GM20431 (cell line): ENCODE measurements around the gene YKT6.

ENCODE experiments used
- in situ Hi-C: fragments of 300-500 bp; cut with MseI, MboI; formaldehyde crosslinking; loops from one replicate; pipeline ENCODE4 v1.15.0; 2020; ENCODE audit warnings: low sequenced_read_pairs; ENCODE audit not compliant: unreplicated experiment

Gene YKT6

GRCh38 chr7:44228571-44229350, 28.0 kb downstream of the YKT6 start:
- in situ Hi-C loops = loop anchor here (25.0 kb wide), 1 partner anchor 259 kb away; the partner anchor contains the start of gene NUDCD3

- in situ Hi-C loops = loop anchor here (25.0 kb wide), 1 partner anchor 258 kb away; the partner anchor contains the start of gene NUDCD3
Observed at GRCh38 chr7:44229546-44230105, 28.8 kb downstream of the YKT6 start.

GRCh38 chr7:44230286-44230685, 29.5 kb downstream of the YKT6 start:
- in situ Hi-C loops = loop anchor here (25.0 kb wide), 1 partner anchor 257 kb away; the partner anchor contains the start of gene NUDCD3

- in situ Hi-C loops = loop anchor here (25.0 kb wide), 1 partner anchor 256 kb away; the partner anchor contains the start of gene NUDCD3
Observed at GRCh38 chr7:44231088-44231487, 30.3 kb downstream of the YKT6 start.

GRCh38 chr7:44232396-44232795, 31.6 kb downstream of the YKT6 start:
- in situ Hi-C loops = loop anchor here (25.0 kb wide), 1 partner anchor 255 kb away; the partner anchor contains the start of gene NUDCD3

- in situ Hi-C loops = loop anchor here (25.0 kb wide), 1 partner anchor 254 kb away; the partner anchor contains the start of gene NUDCD3
Observed at GRCh38 chr7:44232901-44233715, 32.3 kb downstream of the YKT6 start.

- in situ Hi-C loops = loop anchor here (25.0 kb wide), 1 partner anchor 252 kb away; the partner anchor contains the start of gene NUDCD3
Observed at GRCh38 chr7:44235066-44235465, 34.3 kb downstream of the YKT6 start.

GRCh38 chr7:44235582-44236332, 35.0 kb downstream of the YKT6 start:
- in situ Hi-C loops = loop anchor here (25.0 kb wide), 1 partner anchor 252 kb away; the partner anchor contains the start of gene NUDCD3

GRCh38 chr7:44236333-44236728, 35.6 kb downstream of the YKT6 start:
- in situ Hi-C loops = loop anchor here (25.0 kb wide), 1 partner anchor 251 kb away; the partner anchor contains the start of gene NUDCD3

GRCh38 chr7:44237696-44238095, 36.9 kb downstream of the YKT6 start:
- in situ Hi-C loops = loop anchor here (25.0 kb wide), 1 partner anchor 250 kb away; the partner anchor contains the start of gene NUDCD3

GRCh38 chr7:44238116-44238695, 37.4 kb downstream of the YKT6 start:
- in situ Hi-C loops = loop anchor here (25.0 kb wide), 1 partner anchor 249 kb away; the partner anchor contains the start of gene NUDCD3

- in situ Hi-C loops = loop anchor here (25.0 kb wide), 1 partner anchor 248 kb away; the partner anchor contains the start of gene NUDCD3
Observed at GRCh38 chr7:44239361-44239760, 38.6 kb downstream of the YKT6 start.

GRCh38 chr7:44240376-44240775, 39.6 kb downstream of the YKT6 start:
- in situ Hi-C loops = loop anchor here (25.0 kb wide), 1 partner anchor 247 kb away; the partner anchor contains the start of gene NUDCD3

GRCh38 chr7:44240983-44241510, 40.3 kb downstream of the YKT6 start:
- in situ Hi-C loops = loop anchor here (25.0 kb wide), 1 partner anchor 246 kb away; the partner anchor contains the start of gene NUDCD3

GRCh38 chr7:44242091-44242490, 41.3 kb downstream of the YKT6 start:
- in situ Hi-C loops = loop anchor here (25.0 kb wide), 1 partner anchor 245 kb away; the partner anchor contains the start of gene NUDCD3

GRCh38 chr7:44244282-44244681, 43.5 kb downstream of the YKT6 start:
- in situ Hi-C loops = loop anchor here (25.0 kb wide), 1 partner anchor 243 kb away; the partner anchor contains the start of gene NUDCD3

- in situ Hi-C loops = loop anchor here (25.0 kb wide), 1 partner anchor 241 kb away; the partner anchor contains the start of gene NUDCD3
Observed at GRCh38 chr7:44246396-44247113, 45.8 kb downstream of the YKT6 start.
